IMR-90 (cell line): ENCODE data around the gene LRRC4C. TPM values are rescaled to one million over a fixed set of nuclear protein-coding genes. Genes with fewer than 3 reads are reported as not detected.

Experiments
- ATAC-seq: fragments of 200-7000 bp; cut with Tn5 transposase; 2 replicates; pipeline ENCODE4 v1.9.1; 2020; ENCODE audit warnings: low read depth, mild to moderate bottlenecking, moderate library complexity
- BruUV-seq: library from RNA; stranded (reverse); fragments of 400-500 nt; replicated peaks from 2 replicates; lab custom pipeline; 2021; lab: Mats Ljungman, UMichigan
- CTCF ChIA-PET: fragments of 300-600 bp; formaldehyde crosslinking; extraction: SDS; loops from one replicate; lab custom pipeline; 2021; ENCODE audit warnings: antibody characterized with exemption; lab: Yijun Ruan, JAX
- POLR2A ChIA-PET: fragments of 300-600 bp; sonication (Branson Sonifier 250); formaldehyde crosslinking; loops from one replicate; lab custom pipeline; 2022; ENCODE audit warnings: antibody characterized with exemption; ENCODE audit not compliant: unreplicated experiment; lab: Charles Lee
- DNase-seq: peaks from one replicate; pipeline ENCODE4 v3.0.0; 2013
- H2AFZ ChIP-seq: replicated peaks from 2 replicates; pipeline ENCODE3; 2013; ENCODE audit warnings: low read length, mild to moderate bottlenecking; ENCODE audit not compliant: poor library complexity
- H2AK5ac ChIP-seq: 2 replicates; pipeline ENCODE4 v1.6.1; 2013; ENCODE audit warnings: low read depth, low read length, inconsistent platforms
- H2AK9ac ChIP-seq: replicated peaks from 2 replicates; pipeline ENCODE3; 2013; ENCODE audit warnings: mild to moderate bottlenecking, low read depth, low read length, moderate library complexity; ENCODE audit not compliant: poor library complexity
- H2BK120ac ChIP-seq: 2 replicates; pipeline ENCODE4 v1.6.1; 2013; ENCODE audit warnings: low read depth, low read length, inconsistent platforms
- H2BK15ac ChIP-seq: 3 replicates; pipeline ENCODE4 v1.6.1; 2013; ENCODE audit warnings: low read depth, low read length, inconsistent platforms
- H2BK20ac ChIP-seq: 2 replicates; pipeline ENCODE4 v1.6.1; 2013; ENCODE audit warnings: low read depth, mild to moderate bottlenecking, inconsistent platforms, low read length, moderate library complexity
- H2BK5ac ChIP-seq: 2 replicates; pipeline ENCODE4 v1.6.1; 2013; ENCODE audit warnings: mild to moderate bottlenecking, low read depth, low read length, inconsistent platforms; ENCODE audit not compliant: poor library complexity, severe bottlenecking
- H3K14ac ChIP-seq: replicated peaks from 2 replicates; pipeline ENCODE4 v1.6.1; 2013; ENCODE audit warnings: low read depth, low read length, inconsistent platforms
- H3K18ac ChIP-seq: 2 replicates; pipeline ENCODE4 v1.6.1; 2013; ENCODE audit warnings: low read depth, low read length, control low read depth
- H3K23ac ChIP-seq: 2 replicates; pipeline ENCODE4 v1.6.1; 2013; ENCODE audit warnings: low read depth, low read length, inconsistent platforms
- H3K27ac ChIP-seq: 2 replicates; pipeline ENCODE4 v1.5.1; 2013; ENCODE audit warnings: mild to moderate bottlenecking, control low read depth, low read length; ENCODE audit not compliant: insufficient read depth
- H3K27me3 ChIP-seq: 2 replicates; pipeline ENCODE4 v1.6.1; 2013; ENCODE audit warnings: low read length; ENCODE audit not compliant: control insufficient read depth, insufficient read depth
- H3K36me3 ChIP-seq: 2 replicates; pipeline ENCODE4 v1.6.1; 2013; ENCODE audit warnings: low read length, mixed read lengths; ENCODE audit not compliant: control insufficient read depth, insufficient read depth
- H3K4ac ChIP-seq: 2 replicates; pipeline ENCODE4 v1.6.1; 2013; ENCODE audit warnings: low read depth, low read length, inconsistent platforms
- H3K4me1 ChIP-seq: 2 replicates; pipeline ENCODE4 v1.6.1; 2013; ENCODE audit warnings: low read length, mixed read lengths; ENCODE audit not compliant: control insufficient read depth, insufficient read depth
- H3K4me2 ChIP-seq: 2 replicates; pipeline ENCODE4 v1.6.1; 2013; ENCODE audit warnings: low read depth, mild to moderate bottlenecking, control low read depth, low read length, moderate library complexity
- H3K4me3 ChIP-seq: 2 replicates; pipeline ENCODE4 v1.5.1; 2013; ENCODE audit warnings: low read depth, mild to moderate bottlenecking, control low read depth, low read length, moderate library complexity; ENCODE audit not compliant: insufficient read depth
- H3K56ac ChIP-seq: 2 replicates; pipeline ENCODE4 v1.6.1; 2013; ENCODE audit warnings: low read length, inconsistent platforms; ENCODE audit not compliant: insufficient read depth; ENCODE audit errors: extremely low read depth
- H3K79me1 ChIP-seq, 2 experiments: 2 replicates each; pipeline ENCODE4 v1.6.1; 2013; ENCODE audit warnings: low read length in 2 of 2, inconsistent platforms in 1 of 2, low read depth in 1 of 2
- H3K9ac ChIP-seq: 2 replicates; pipeline ENCODE4 v1.6.1; 2013; ENCODE audit warnings: low read depth, low read length, control low read depth
- H3K9me1 ChIP-seq: 2 replicates; pipeline ENCODE4 v1.6.1; 2013; ENCODE audit warnings: low read length, inconsistent platforms; ENCODE audit not compliant: insufficient read depth
- H3K9me3 ChIP-seq: 2 replicates; pipeline ENCODE4 v1.6.1; 2013; ENCODE audit warnings: low read length; ENCODE audit not compliant: control insufficient read depth, insufficient read depth
- H4K20me1 ChIP-seq: 2 replicates; pipeline ENCODE4 v1.6.1; 2013; ENCODE audit warnings: low read length, inconsistent platforms; ENCODE audit not compliant: insufficient read depth
- H4K5ac ChIP-seq: 2 replicates; pipeline ENCODE4 v1.6.1; 2013; ENCODE audit warnings: mild to moderate bottlenecking, low read depth, low read length, control low read depth
- H4K8ac ChIP-seq, 2 experiments: 2 replicates each; pipeline ENCODE4 v1.6.1; 2013; ENCODE audit warnings: low read depth in 2 of 2, low read length in 2 of 2, control low read depth in 1 of 2, inconsistent platforms in 1 of 2
- H4K91ac ChIP-seq: 2 replicates; pipeline ENCODE4 v1.6.1; 2013; ENCODE audit warnings: low read depth, low read length, inconsistent platforms; ENCODE audit not compliant: insufficient read depth
- BHLHE40 ChIP-seq: fragments of 150-350 bp; IDR thresholded peaks from 2 replicates; pipeline ENCODE4 v1.6.1; 2016; ENCODE audit warnings: mild to moderate bottlenecking, low read depth, low read length
- CEBPB ChIP-seq: IDR thresholded peaks from 2 replicates; pipeline ENCODE4 v1.6.1; 2012; ENCODE audit warnings: low read depth, low read length, improper control_type of control experiment
- CHD1 ChIP-seq: IDR thresholded peaks from 2 replicates; pipeline ENCODE4 v1.6.1; 2012; ENCODE audit warnings: low read depth, low read length, improper control_type of control experiment
- ELK1 ChIP-seq: fragments of 150-350 bp; IDR thresholded peaks from 2 replicates; pipeline ENCODE4 v1.6.1; 2016; ENCODE audit warnings: low read depth, mild to moderate bottlenecking, low read length, moderate library complexity, borderline replicate concordance
- FOS ChIP-seq: fragments of 150-350 bp; IDR thresholded peaks from 2 replicates; pipeline ENCODE4 v1.6.1; 2016; ENCODE audit warnings: low read depth, low read length
- MAFK ChIP-seq: IDR thresholded peaks from 2 replicates; pipeline ENCODE4 v1.6.1; 2012; ENCODE audit warnings: low read depth, low read length, improper control_type of control experiment
- MAZ ChIP-seq: IDR thresholded peaks from 2 replicates; pipeline ENCODE4 v1.6.1; 2012; ENCODE audit warnings: low read depth, mild to moderate bottlenecking, low read length, improper control_type of control experiment, moderate library complexity, borderline replicate concordance
- MXI1 ChIP-seq: IDR thresholded peaks from 2 replicates; pipeline ENCODE4 v1.6.1; 2012; ENCODE audit warnings: low read depth, mild to moderate bottlenecking, low read length, moderate library complexity, borderline replicate concordance
- NFE2L2 ChIP-seq: fragments of 150-350 bp; IDR thresholded peaks from 2 replicates; pipeline ENCODE4 v1.6.1; 2016; ENCODE audit warnings: low read depth, mild to moderate bottlenecking, low read length
- POLR2A ChIP-seq: IDR thresholded peaks from 2 replicates; pipeline ENCODE4 v1.6.1; 2012; ENCODE audit warnings: mild to moderate bottlenecking, low read depth, low read length
- RAD21 ChIP-seq: IDR thresholded peaks from 2 replicates; pipeline ENCODE4 v1.6.1; 2012; ENCODE audit warnings: low read length, improper control_type of control experiment
- RCOR1 ChIP-seq: IDR thresholded peaks from 2 replicates; pipeline ENCODE4 v1.6.1; 2012; ENCODE audit warnings: mild to moderate bottlenecking, low read length, improper control_type of control experiment; ENCODE audit not compliant: insufficient replicate concordance
- RFX5 ChIP-seq: IDR thresholded peaks from 2 replicates; pipeline ENCODE4 v1.8.0; 2012; ENCODE audit warnings: low read depth, mild to moderate bottlenecking, low read length, moderate library complexity
- SMC3 ChIP-seq: fragments of 150-350 bp; IDR thresholded peaks from 2 replicates; pipeline ENCODE4 v1.6.1; 2016; ENCODE audit warnings: low read depth, mild to moderate bottlenecking, antibody characterized with exemption, low read length, moderate library complexity
- USF2 ChIP-seq: fragments of 150-350 bp; IDR thresholded peaks from 2 replicates; pipeline ENCODE4 v1.6.1; 2017; ENCODE audit warnings: mild to moderate bottlenecking, antibody characterized with exemption, low read length, low read depth
- dilution Hi-C: fragments of 300-500 bp; cut with HindIII; formaldehyde crosslinking; loops from one replicate; pipeline ENCODE4 v1.14.3; 2018; ENCODE audit warnings: low sequenced_read_pairs; ENCODE audit not compliant: unreplicated experiment
- in situ Hi-C: fragments of 300-500 bp; cut with MboI; formaldehyde crosslinking; loops from 3 replicates; pipeline ENCODE4 v1.14.3; 2019; ENCODE audit warnings: low sequenced_read_pairs, inconsistent platforms, mixed read lengths
- intact Hi-C: fragments of 100-400 bp; cut with micrococcal nuclease; formaldehyde crosslinking; loops from 2 replicates; pipeline ENCODE4 v1.10.0; 2022
- polyA plus RNA-seq, 3 experiments: library from polyadenylated mRNA; depleted of rRNA; stranded (reverse); fragments of >200 nt; gene quantifications; 2 replicates each; pipeline ENCODE4 v1.2.3, GENCODE V29; 2012; ENCODE audit warnings: low replicate concordance in 1 of 3
- total RNA-seq: library from RNA; depleted of rRNA; stranded (reverse); fragments of >200 nt; gene quantifications from 2 replicates; pipeline ENCODE4 v1.2.3, GENCODE V29; 2012
- TF ChIP-seq, protein P1 (sequence below): conservative IDR thresholded peaks from 2 replicates; pipeline ENCODE4 v1.5.1; 2012; ENCODE audit warnings: mild to moderate bottlenecking, low read depth, low read length, improper control_type of control experiment

Gene LRRC4C
- total and polyA plus RNA-seq, 2 of the 4 experiments (the other 2 are of a cell fraction): under 0.01 to 0.03 TPM

DNA sequence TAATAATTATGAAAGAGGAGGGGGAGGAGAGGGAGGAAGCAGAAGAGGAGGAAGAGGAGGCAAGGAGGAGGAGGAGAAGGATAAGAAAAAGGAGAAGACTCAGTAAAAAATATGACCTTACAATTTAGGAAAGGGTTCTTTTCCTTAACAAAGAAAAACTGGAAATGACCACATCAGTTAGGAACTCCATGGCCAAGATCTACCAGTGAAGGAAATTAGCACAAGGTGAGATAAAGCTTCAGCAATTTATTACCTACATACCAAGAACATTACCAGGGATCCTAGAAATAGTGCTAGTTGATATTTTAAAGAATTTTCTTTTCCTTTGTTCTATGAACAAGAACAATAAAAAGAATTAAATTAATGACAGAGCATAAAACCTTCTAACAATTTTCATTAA lies 172.7 kb downstream of the LRRC4C start:
- peaks cover 3% of the 10 kb centered on the region; the same call in 1 of the 2 replicates for H3K9me3 ChIP-seq
- H2AK5ac ChIP-seq: no peak overlapping the region
- TF ChIP-seq, protein P1, sequence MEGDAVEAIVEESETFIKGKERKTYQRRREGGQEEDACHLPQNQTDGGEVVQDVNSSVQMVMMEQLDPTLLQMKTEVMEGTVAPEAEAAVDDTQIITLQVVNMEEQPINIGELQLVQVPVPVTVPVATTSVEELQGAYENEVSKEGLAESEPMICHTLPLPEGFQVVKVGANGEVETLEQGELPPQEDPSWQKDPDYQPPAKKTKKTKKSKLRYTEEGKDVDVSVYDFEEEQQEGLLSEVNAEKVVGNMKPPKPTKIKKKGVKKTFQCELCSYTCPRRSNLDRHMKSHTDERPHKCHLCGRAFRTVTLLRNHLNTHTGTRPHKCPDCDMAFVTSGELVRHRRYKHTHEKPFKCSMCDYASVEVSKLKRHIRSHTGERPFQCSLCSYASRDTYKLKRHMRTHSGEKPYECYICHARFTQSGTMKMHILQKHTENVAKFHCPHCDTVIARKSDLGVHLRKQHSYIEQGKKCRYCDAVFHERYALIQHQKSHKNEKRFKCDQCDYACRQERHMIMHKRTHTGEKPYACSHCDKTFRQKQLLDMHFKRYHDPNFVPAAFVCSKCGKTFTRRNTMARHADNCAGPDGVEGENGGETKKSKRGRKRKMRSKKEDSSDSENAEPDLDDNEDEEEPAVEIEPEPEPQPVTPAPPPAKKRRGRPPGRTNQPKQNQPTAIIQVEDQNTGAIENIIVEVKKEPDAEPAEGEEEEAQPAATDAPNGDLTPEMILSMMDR: no peak
- TF ChIP-seq SMC3 (no peak), MAFK (no peak), USF2 (no peak), POLR2A (no peak), MXI1 (no peak), MAZ (no peak), RAD21 (no peak), ELK1 (no peak), RFX5 (no peak), NFE2L2 (no peak), BHLHE40 (no peak), FOS (no peak), CEBPB (no peak), RCOR1 (no peak), CHD1 (no peak)
- H3K27me3 ChIP-seq: no peaks in the 10 kb centered on the region
- no peaks in the 10 kb centered on the region for H3K79me1 ChIP-seq
- intact Hi-C loops (no loop called here), in situ Hi-C loops (no loop called here), dilution Hi-C loops (no loop called here)
- no peak overlapping the region for H4K5ac ChIP-seq
- no TSS peak for BruUV-seq
- H2AK9ac ChIP-seq: no peak overlapping the region
- H2BK120ac ChIP-seq: no peak overlapping the region
- H3K4me1 ChIP-seq: no peaks in the 10 kb centered on the region
- H2BK15ac ChIP-seq: no peak overlapping the region
- H4K20me1 ChIP-seq: no peaks in the 10 kb centered on the region
- H2AFZ ChIP-seq: no peak overlapping the region
- no peak overlapping the region for H3K4me2 ChIP-seq
- no peak overlapping the region for H3K23ac ChIP-seq
- H3K56ac ChIP-seq: no peak overlapping the region
- H2BK5ac ChIP-seq: no peak overlapping the region
- ChIA-PET POLR2A (no interaction called here), CTCF (no interaction called here)
- H3K18ac ChIP-seq: no peak overlapping the region
- no peaks in the 10 kb centered on the region for H3K9me1 ChIP-seq
- DNase-seq (no peak), ATAC-seq (no peak)
- no peak overlapping the region for H3K4ac ChIP-seq
- no peak overlapping the region for H3K4me3 ChIP-seq
- H3K9ac ChIP-seq: no peak overlapping the region
- H2BK20ac ChIP-seq: no peak overlapping the region
- H3K27ac ChIP-seq: no peak overlapping the region
- no peak overlapping the region for H4K91ac ChIP-seq
- H3K36me3 ChIP-seq: no peaks in the 10 kb centered on the region
- no peak overlapping the region for H4K8ac ChIP-seq
- H3K14ac ChIP-seq: no peak overlapping the region
